ENCODE data around the gene FYB2.
"Not testable (repeated sequence)": the region's sequence is repeated elsewhere in the genome, so short reads cannot be mapped to it uniquely, and the experiment has no call there.

Gene FYB2

DNA sequence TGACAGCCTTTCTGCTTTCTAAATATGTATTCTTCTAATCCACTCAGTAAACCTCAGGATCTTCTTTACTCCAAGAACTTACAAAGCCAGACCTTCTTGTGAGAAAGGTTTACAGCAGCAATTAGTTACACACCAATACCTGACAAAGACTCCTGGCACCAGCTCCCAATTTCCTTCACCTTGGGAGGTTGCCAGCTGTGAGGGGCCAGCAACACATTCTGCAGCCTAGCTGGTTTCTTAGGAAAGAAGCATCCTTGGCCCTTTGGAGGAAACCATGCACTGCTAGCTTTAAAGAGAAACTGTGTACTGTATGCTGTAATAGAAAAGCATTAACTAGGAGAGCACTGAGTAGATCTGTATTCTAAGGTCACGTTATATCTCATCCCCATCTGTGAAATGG lies 10.8 kb downstream of the FYB2 start:
- intact Hi-C loops (cut with DNase I): no loop called here
- peak in 27 of 42 donors; percentile 11 to 74 (median 44) for DNase-seq

DNA sequence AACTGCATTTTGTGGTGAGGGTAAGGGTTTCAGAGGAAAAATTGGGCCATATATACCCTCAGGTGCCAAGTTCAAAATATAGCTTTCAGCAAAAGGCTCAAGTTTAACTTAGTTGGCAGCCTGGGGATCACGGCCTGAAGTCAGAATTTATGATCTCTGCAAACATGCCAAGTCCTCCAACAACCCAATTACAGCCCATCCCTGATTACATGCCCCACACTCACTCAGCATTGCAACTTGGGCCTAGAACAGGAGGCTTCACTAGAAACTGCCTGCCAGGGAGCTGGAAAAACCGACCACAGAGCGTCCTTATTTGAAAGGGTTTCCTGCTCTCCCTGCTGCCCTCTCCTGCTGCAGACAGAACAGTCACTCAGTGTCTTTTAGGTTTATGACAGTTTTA lies 12.4 kb downstream of the FYB2 start:
- intact Hi-C loops (cut with DNase I): no loop called here
- peak in 2 of 42 donors; percentile 21 to 26 for DNase-seq

DNA sequence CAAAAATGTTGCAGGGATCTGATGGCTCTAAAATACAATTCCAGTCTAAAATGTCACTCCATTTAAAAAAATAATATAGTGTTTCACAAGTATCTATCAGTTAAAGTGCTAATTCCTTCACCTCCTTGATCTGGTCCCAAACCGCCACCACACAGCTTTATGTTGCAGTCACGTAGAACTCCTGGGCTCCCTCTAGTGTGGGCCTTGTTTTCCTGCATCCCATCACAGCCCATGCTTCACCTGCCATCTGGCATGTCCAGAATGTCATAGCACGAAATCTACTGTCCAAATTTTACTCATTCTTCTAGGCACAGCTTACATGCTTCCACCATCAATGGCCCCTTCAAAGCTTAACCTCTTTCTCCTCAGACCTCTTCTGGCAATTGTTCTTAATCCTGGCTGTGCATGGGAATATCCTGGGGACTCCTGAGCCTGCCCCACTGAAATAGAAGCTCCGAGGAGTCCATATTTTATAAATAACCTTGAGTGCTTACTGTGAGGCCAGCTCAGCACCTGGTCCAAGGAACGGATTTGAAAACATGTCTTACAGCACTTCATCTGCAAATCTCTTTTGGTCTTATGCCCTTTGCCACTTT lies 15.5 kb downstream of the FYB2 start:
- DNase-seq: peak in 3 of 42 donors; percentile 18 to 53 (median 20)
- intact Hi-C loops (cut with DNase I): no loop called here

DNA sequence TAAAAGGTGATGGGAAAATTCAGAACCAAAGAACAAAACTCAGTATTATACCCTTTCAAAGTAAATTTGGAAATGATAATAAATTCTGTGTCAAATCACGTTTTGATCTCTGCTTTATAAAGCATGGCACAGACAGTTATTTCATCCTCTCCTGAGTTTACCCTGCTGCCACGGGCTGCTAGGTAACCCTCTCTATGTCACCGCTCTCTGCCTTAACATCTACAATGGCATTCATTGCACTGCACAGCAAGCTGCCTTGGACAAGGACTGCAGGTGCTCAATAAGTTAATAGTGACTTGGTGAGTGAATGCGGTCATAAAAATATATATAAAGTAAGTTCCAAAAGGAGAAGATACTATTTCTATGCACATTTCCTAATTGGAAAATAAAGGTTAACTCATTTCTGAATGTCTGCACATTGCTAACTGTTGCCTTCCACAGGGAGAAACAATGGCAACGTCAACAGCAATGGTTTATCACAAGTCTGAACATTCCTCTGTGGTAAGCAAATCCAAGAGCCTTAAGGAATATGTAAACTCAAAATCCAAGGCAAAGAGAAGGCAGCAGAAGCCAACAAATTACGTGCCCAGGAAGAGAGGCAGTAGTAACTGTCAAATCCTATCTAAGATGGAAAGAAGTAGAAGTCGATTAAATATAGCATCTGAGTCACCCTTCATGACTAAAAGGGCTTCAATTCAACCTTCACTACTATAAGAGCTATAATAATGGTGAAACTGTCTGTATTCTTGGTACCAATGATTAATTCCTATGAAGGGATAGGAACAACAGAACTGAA lies 19.4 kb downstream of the FYB2 start:
- peak in 1 of 42 donors; percentile 37 for DNase-seq

DNA sequence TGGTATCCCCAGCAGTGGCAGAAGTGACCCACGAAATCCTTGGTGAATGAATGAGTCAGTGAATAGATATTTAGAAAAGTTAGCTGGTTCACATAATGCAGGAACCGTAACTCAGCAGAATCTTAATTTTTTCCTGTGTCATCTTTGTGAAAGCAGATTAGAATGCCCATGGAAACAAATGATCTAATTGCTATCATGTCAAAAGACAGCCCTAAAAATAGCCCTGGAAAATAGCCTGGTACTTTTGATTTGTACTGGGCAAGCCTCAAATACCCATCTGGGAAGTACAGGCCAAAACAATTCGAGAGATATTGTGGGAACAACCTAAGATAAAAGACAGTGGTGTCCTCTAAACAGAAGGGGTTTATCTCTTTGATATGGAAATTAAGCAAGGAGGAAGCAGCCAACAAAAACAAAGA lies 21.1 kb downstream of the FYB2 start:
- DNase-seq: no peak
- intact Hi-C loops (cut with DNase I): no loop called here

More for the DNA sequence above, 19.4 kb downstream of the FYB2 start:
- intact Hi-C loops (cut with DNase I): no loop called here

DNA sequence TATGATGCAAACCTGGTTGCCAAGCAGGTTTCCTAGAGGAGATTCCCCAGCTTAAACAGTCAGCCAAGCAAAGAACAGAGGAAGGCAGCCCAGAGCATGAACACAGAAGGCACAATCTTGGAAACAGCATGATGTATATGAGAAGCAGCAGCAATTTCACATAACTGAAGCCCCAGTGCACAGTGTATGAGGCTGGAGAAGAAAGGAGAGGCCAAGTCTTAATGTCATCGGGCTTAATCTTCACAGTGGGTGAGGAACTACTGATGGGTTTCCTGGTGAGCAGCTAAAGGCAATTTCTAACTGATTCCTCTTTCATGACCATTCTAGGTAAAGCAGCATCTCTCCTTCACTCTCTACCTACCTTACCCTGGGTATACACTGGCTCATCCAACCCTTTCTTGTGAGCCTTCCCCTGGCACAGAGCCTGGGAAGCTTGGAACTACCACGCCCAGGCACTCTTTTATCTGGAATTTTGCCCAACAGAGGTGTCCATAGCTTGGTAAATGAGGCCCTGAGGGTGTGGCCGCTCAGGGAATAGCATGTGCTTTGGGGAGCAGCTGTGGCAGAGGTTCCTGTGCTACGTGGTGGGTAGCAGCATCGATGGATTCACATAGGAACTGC lies 22.0 kb downstream of the FYB2 start:
- no peak for DNase-seq
- intact Hi-C loops (cut with DNase I): no loop called here

DNA sequence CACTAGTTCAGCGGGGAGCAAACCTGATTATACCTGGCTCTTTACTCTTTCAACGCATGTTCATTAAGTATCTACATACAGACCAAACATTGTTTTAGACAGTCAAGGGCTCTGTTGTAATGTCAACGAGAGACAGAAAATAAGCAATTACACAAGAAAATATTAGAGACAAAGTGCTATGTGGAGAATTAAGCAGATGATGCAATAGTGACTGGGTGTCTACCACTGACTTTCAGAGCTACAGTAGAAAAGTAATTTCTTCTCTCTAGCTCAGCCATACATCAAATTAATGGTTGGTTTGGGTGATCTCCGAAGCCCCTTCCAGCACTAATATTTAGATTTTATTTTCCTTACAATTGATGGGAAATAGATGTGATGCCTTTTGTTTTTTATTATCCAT lies 23.3 kb downstream of the FYB2 start:
- no peak for DNase-seq
- intact Hi-C loops (cut with DNase I): no loop called here

DNA sequence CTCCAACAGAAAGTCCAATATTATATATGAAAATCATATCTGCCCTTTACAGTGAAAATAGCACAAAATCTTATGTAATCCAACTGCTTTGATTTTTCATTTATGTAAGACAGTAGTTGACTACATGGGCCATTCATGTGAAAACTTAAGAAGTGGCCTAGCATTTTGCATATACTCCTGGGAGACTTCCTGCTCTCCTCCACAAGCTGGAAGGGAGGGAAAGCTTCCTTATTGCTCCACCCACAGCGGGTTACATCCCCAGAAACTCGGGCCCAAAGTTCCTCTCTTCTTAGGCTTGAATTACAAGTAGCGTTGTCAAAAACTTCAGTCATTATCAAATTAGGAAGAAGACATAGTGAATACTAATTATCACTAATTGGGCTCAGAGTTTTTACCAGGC lies 29.2 kb downstream of the FYB2 start:
- intact Hi-C loops (cut with DNase I): no loop called here

DNA sequence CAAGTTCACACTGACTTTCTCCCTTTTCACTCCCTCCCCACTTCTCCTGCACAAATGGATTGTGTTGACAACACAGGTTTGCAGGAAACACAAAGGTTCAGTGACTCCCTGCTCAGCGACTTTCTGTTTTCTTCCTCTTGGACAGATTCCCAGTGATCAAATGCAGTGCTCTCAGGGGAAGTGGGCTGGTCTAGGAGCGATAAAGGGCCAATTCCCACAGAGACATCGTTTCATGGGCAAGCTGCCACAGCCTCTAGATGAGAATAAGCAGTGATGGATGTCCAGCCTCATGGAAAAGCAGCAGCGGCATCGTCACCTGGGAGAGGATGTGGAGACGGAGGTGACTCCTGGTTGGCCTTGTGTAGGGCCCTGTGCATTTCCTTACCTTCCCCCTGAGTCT lies 30.6 kb downstream of the FYB2 start:
- peak in 1 of 42 donors; percentile 2 for DNase-seq
- intact Hi-C loops (cut with DNase I): no loop called here

More for the DNA sequence above, 29.2 kb downstream of the FYB2 start:
- DNase-seq: no peak

DNA sequence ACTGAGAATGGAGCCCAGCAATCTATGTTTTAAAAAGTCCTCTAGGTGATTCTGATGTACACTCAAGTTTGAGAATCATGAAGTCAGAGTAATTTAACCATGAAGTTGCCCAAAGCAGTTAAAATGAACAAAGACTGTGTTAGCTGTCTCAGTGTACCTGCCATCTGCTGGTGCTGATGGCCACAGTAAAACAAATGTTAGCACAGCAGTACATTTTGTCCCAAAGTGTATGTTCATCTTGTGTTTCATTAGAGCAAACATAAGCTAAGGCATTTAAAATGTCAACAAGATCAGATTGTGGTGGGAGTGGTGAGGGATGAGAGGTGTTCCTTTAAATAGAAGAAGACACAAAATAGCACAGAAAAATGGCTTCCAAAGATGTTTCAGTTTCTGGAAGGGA lies 31.1 kb downstream of the FYB2 start:
- no peak for DNase-seq
- intact Hi-C loops (cut with DNase I): no loop called here

DNA sequence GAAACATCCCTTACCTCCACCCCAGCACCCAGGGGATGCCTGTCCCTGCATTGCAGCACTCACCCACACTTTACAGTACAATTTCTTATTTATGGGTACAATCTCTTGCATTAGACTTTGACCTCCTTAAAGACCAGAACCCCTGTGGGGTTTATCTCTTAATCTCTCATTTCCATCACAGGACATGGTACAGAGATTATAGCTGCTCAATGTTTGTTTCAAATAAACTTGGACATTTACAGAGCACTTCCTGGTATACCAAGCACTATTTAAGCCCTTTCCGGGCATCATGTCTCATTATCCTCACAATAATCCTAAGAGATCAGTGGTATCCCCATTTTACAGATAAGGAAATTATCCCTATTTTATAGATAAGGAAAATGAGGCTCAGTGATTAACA lies 31.9 kb downstream of the FYB2 start:
- DNase-seq: no peak
- intact Hi-C loops (cut with DNase I): no loop called here

DNA sequence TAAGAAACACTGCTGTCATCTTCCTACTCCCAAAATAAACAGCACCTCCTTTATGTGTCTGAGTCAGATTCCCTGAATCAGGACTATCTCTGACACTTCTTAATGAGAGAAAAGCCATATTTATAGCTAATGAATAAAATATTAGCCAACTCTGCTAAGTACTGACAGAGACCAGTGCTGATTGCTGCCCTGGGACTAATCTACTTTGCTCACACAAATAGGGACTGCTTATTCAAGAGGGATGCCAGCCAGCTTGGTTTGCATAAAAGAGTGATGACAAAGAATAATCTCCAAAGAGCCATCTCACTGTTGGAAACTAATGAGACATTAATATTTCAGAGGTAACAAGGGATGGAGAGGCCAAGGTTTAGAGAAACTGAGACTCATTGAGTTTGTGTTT lies 36.4 kb downstream of the FYB2 start:
- intact Hi-C loops (cut with DNase I): no loop called here
- DNase-seq: no peak

DNA sequence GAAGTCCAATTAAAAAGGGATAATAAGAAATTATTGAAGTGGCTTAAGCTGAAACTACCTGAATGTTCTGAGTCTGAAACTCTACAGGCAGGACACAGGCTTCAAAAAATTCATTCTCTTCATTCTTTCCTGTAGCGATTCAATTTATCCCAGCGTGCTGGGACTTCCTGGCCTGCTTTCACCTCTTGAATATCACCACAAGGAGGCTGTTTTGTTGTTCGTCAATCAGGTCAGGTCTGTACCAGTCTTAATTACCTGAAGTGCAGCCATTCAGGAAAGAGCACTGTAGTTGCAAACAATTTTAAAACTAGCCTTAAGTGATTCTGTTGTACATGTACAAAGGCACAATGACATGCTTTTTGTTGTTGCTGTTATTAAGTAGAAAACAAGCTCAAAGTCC lies 38.4 kb downstream of the FYB2 start:
- intact Hi-C loops (cut with DNase I): no loop called here
- DNase-seq: no peak

DNA sequence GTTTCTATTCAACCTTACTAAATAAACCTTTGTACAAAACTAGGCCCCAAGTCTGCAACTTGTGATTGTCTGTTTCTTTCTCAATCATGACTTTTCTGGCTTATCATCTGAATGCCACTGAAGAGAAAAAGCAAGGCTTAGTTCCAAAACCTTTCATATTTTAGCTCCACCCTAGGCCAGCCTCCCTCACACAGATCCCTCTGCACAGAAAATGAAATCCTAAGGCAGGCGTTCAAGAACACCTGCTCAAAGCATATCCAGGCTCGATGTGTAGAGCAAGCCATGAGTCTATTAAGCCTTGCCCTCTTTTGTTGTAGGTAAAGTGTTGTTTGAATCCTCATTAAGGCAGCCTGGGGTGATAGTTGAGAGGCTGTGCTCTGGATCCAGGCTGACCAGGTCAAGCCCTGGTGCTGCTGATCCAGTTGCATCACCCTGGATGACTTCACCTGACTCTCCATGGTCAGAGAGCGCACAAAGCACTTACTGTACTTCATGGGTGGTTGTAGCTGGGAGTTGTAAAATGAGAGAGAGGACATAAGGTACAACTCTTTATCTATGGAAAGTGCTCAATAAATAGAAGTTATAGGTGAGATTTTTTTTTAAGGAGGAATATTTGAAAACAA lies 39.0 kb downstream of the FYB2 start:
- DNase-seq: no peak
- intact Hi-C loops (cut with DNase I): no loop called here

DNA sequence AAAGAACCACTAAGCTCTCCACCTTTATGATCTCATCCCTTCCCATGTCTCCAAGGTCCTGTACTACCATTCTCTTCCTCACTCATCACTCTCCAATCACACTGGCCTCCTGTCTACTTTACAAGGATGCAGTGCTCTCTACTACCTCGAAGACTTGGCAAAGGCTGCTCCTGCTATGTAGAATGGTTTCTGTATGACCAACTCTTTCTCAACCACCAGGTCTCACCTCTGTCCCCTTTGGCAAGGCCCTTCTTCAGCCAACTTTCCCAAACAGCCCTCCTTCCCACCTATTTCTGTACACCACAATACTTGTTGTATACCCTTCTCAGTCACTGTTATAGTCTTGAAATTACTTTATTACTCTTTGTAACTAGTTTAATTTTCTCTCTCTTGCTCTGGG lies 41.2 kb downstream of the FYB2 start:
- intact Hi-C loops (cut with DNase I): no loop called here

DNA sequence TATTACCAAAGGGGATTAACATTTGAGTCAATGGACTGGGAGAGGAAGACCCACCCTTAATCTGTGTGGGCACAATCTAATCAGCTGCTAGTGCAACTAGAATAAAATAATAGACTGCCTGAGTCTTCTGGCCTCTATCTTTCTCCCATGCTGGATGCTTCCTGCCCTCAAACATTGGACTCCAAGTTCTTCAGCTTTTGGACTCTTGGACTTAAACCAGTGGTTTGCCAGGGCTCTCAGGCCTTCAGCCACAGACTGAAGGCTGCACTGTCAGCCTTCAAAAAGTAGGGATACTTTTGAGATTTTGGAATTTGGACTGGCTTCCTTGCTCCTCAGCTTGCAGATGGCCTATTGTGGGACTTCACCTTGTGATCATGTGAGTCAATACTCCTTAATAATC lies 44.5 kb downstream of the FYB2 start:
- DNase-seq; intact Hi-C loops (cut with DNase I): not testable (repeated sequence)

More for the DNA sequence above, 41.2 kb downstream of the FYB2 start:
- DNase-seq: no peak

DNA sequence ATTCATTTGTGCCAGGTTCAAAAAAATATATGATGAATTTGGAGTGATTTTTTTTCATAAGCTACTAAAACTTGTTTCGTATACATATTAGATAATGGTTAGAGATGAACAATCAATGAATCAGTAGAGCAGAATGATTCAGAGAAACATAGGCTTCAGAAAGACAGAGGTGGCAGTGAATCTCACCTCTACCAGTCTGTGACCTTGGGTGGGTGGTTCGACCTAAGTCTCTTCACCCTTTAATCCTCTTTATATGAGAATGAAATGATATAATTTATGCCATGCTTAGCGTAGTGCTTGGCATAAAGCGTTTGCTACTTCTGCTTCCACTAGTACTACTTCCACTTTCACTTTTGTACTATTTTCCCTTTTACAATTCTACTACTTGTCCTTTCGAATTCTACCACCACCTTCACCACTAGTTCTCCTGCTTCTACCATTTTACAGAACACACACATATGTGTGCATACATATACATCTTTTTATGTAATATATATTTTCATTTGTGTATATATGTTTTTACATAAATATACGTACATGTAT lies 45.1 kb downstream of the FYB2 start:
- intact Hi-C loops (cut with DNase I): no loop called here
- no peak for DNase-seq

DNA sequence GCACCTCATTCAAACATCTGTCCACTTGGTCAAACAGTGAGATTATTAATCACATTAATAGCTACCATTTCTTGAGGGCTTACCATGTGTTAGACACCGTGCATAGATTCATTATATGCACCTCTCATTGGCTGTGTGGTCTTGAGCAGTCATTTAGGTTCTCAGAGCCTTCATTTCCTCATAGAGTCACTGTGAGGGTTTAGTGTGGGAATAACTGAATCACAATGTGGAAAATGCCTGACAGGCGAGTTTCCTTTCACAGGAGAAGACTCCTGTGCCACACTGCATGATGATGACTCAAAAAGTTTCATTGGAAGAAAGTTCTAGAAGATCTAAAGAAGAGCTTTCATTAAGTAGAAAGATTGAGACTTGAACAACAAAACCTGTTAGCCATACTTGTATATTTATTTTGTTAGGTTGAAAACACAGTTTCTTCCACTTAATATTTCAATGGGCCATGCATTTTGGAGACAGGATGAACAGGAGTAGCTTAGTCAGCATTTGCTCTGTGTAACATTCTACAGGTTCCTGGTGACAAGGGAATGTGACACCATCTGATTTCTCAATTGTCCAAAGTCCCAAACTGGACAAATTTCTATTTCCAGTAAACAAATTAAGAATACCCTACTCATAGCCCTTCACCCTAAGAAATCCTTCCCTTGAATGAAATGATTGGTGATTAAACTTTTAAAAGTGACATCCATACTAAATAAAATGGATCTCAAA lies 45.7 kb downstream of the FYB2 start:
- intact Hi-C loops (cut with DNase I): no loop called here

DNA sequence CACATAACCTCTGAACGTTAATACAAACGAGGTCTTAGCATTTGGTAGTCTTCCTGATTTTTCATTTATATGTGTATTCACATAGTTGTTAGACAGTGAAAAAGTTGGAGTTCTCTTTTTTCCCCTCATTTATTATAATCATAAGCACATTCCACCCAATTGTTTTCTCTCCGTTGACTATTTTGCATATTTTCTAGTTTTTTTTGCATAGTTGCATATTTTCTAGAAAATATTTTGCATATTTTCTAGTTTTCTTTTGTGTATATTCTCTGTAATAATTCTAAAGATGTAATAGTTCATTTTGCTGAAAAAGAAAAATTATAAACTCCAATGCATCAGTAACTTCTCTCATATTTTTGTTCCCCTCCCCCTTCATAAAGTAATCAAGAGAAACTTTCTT lies 47.5 kb downstream of the FYB2 start:
- DNase-seq: no peak
- intact Hi-C loops (cut with DNase I): no loop called here

More for the DNA sequence above, 45.7 kb downstream of the FYB2 start:
- no peak for DNase-seq

Measured in head of caudate nucleus (tissue), 42 donors.